Fibroblast of gingiva (primary cell): ENCODE measurements around the gene UBASH3B.

Experiments
- DNase-seq: peaks from one replicate; pipeline ENCODE4 v3.0.0-alpha.2; 2011; ENCODE audit warnings: low read depth

Gene UBASH3B

GRCh38 chr11:122731500-122731913, 76.0 kb downstream of the UBASH3B start:
- peak; percentile 82 for DNase-seq

DNA sequence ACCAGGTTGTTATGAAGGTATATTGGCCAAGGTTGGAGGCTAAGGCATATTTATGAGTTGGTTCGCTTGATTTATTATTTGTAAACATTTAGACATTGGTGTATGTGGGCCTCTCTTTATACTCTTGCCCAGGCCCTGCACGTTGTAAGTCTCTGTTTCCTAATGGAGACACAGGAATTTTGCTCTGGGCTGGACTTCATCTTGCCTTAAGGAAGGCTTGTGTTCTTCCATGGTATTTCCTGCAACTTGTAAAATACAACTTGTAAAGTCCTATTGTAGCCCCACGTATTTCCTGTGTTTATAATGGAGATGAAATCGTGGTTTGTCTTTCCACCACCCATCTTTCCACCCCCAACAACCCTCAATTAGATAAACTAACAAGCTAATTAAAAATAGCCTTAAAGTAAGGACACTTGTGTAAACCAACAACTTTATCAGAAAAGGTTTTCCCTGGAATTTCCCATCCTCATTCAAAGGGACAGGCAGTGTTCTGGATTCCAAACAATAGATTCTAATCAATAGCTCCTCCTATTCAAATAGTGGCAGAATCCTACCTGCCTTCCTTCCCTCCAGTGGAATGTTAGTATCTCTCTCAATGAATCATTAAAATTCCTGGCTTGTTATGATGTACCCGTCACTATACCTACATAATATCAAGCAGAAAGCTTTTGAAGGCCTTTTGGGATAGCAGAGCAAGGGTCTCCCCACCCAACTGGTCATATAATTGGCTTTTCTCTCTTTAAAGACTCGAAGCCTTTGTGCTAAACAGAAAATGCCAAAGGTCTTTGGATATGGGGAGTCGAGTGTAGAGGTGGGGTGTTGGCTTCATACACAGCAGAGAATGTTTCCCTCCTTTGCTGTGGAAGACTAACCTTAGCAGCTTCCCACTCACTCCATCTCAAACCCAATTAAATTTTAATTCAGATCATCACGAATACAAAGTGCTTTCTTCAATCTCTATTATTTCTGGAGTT, 77.1 kb downstream of the UBASH3B start:
- DNase-seq = no peak

DNA sequence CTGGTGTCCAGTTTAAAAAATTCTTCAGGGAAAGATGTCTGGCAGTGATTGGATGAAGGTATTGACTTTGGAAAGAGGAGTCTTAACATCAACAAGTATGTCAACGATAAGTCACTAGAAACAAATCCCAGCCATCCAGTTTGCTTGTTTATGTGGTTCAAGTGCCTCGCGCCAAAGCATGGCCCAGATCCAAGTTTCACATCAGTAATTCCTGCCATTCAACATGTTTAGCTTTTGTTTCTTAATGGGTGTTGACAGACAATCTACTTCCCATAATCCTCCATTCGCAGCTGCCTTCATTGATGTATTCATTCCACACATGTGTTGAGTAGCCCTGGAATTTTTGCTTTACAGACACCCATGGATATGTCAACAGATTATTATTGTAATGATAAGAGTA, 77.8 kb downstream of the UBASH3B start:
- peak; percentile 47 for DNase-seq

- no peak for DNase-seq
These were observed 79.5 kb downstream of the UBASH3B start for GRCh38 chr11:122734848-122735496.

GRCh38 chr11:122737951-122738693, 82.6 kb downstream of the UBASH3B start:
- DNase-seq = no peak

- peak; percentile 25 for DNase-seq
These were observed 86.2 kb downstream of the UBASH3B start for GRCh38 chr11:122741613-122742300.

- DNase-seq = no peak
These were observed 86.9 kb downstream of the UBASH3B start for GRCh38 chr11:122742301-122743018.

GRCh38 chr11:122743097-122743741, 87.7 kb downstream of the UBASH3B start:
- DNase-seq = no peak

DNA sequence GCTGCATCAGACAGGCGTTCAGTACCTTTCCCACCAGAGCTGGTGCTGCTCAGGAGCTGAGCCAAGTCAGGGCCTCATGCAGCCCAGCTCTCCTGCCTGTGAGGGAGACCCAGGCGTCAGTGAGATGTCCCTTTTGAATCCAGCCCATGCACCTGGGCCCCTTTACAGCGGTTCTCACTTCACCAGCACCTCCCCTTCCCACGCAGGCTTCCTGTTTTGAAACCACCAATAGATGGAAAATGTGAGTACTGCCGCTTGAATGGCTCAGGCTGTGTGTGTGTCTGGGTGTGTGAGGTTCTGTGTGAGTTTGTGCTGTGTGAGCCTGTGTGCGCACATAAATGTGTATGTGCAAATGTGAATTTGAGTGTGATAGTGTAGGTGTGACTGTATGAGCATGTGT, 88.4 kb downstream of the UBASH3B start:
- no peak for DNase-seq

DNA sequence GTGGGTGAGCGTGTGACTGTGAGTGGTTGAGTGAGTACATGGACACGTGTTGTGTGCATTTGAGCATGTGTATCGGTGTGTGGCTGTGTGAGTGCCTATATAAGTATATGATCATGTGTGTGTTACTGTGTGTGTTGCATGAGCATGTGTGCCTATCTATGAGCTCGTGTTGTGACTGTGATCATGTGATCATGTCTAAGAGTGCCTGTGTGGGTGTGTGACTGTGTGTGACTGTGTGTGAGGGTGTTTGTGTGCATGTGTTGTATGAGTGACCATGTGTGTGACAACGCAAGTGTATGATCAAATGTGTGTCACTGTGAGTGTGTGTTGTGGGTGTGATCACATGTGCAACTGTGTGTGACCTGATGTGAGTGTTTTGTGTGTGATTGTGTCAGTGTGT, 88.8 kb downstream of the UBASH3B start:
- no peak for DNase-seq

DNA sequence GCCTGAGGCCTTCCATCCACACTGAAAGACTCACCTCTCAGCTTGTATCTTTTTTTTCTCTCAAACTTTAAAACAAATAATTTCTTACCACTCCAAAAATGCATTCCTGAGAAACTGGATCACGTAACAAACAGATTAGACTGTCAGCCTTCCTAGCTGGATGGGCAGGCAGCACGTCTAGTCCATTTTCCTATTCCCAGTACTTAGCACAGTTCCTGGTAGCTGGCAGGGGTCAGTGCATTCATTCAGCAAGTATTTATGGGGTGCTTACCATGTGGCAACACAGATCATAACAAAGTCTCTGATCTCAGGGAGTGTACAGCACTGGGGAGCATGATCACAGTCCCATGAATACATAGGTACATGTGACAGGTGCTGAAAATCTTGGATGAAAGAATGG, 89.6 kb downstream of the UBASH3B start:
- no peak for DNase-seq

DNA sequence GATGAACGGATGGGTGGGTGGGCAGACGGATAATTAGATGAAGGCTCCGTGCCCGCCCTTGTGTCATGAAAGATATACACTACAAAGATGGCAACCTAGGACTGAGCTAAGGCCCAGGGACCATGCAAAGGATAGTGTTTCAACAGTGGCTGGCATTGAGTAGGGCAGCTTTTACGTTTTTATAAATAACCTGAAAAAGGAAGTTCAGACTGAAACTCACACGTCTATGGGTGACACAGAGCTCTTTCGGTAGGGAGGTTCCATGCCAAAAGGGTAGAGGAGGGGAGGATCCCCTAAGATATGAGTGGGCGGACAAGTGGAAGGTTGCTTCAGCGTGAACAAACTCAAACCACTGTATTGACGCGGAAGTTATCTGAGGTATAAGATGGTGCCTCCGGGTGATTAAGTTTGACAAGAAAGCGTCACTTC, 90.5 kb downstream of the UBASH3B start:
- no peak for DNase-seq

DNA sequence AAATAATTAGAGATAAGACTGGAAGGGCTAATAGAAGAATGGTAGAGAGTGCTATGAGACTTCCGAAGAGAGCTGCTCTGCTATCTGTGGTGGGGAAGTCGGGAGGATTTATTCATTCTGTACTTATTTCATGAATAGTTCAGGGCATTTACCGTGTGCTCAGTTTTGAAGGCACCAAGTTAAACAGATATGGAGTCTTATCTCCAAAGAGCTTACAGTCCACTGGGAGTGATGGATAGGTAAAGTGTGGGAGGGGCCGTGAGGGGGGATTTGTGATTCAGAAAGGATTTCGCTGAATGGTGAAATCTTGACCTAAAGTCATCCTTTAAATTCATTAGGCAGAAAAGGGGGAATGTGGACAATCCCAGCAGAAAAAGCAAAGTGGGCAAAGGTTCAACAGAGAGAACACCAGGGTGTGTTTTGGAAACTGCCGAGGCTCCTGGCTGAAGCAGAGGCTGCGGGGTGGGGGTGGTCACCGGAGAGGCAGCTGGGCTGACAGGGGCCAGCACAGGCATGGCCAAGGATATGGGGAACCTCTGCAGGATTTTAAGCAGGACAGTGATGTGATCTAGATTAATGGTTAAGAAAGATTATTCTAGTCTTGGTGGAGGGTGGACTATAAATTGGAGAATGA, 91.2 kb downstream of the UBASH3B start:
- DNase-seq = no peak

GRCh38 chr11:122747351-122747781, 91.8 kb downstream of the UBASH3B start:
- no peak for DNase-seq

- DNase-seq = peak; percentile 94
These were observed 93.6 kb downstream of the UBASH3B start for GRCh38 chr11:122749005-122749687.

- DNase-seq = no peak
These were observed 94.5 kb downstream of the UBASH3B start for GRCh38 chr11:122750049-122750448.

- no peak for DNase-seq
These were observed 96.0 kb downstream of the UBASH3B start for GRCh38 chr11:122751292-122752070.

DNA sequence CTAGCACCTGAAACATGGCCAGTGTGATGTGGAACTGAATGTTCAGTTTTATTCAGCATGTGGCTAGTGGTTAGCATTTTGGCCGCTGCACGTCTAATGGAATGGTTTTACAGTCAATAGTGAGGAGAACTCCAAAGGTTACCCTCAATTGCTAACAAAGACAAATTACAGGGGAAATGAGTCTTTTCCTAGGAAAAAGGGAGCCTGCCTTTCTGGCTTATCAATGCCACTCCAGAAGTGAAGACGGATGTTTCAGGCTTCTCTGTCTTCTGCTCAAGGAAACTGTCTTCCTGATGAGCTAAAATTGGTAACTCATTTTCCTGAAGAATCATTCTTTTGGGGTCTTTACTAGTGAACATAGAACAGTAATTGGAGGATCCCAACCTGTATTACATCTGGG, 98.5 kb downstream of the UBASH3B start:
- DNase-seq = no peak
